ENCODE data around the gene C1orf53. TPM values are rescaled to one million over a fixed set of nuclear protein-coding genes. Genes with fewer than 3 reads are reported as not detected.

C1orf53 gene
- total RNA-seq, 1 experiment from 2014 or later, result 7.2 TPM

DNA sequence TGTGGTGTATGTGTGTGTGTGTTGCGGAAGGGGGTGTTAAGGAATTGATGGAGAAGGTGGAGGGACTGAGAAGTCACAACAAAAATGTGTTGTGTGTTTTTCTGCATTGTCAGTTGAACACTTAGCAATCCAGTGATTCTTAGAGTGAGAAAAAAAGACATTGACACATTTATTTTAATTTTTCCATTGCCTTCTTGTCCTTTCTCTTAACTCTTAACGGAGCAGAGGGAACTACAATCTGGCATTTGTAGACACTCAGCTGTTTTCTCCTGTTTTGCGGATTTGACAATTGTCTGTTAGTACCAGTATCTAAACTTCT, 725 bp downstream of the C1orf53 start:
- H3K9me3 ChIP-seq (ENCODE audit: control insufficient read depth, insufficient read depth, low read depth, low read length), result no peaks in the 10 kb centered on the region
- peaks cover 5% of the 10 kb centered on the region; the same call in 1 of the 2 replicates for H3K4me1 ChIP-seq (ENCODE audit: control insufficient read depth, insufficient read depth, low read length)
- CTCF ChIA-PET, result no interaction called here
- in situ Hi-C loops (cut with HindIII; ENCODE audit: low pct_unique_long_range_greater_than_20kb, low sequenced_read_pairs), result no loop called here
- peaks cover 6% of the 10 kb centered on the region for H3K27me3 ChIP-seq (ENCODE audit: control insufficient read depth, insufficient read depth, low read length)
- peak overlapping the region; percentile 66 to 75 for H3K4me3 ChIP-seq (ENCODE audit: low read depth in 2 of 2, low read length in 2 of 2)
- intact Hi-C loops (cut with micrococcal nuclease; ENCODE audit: unreplicated experiment), result no loop called here
- no peaks in the 10 kb centered on the region; the same call in 1 of the 2 replicates for H3K36me3 ChIP-seq (ENCODE audit: control insufficient read depth, insufficient read depth, low read length)
- BruUV-seq (replicated peaks), result no TSS peak
- TF ChIP-seq, protein P1, sequence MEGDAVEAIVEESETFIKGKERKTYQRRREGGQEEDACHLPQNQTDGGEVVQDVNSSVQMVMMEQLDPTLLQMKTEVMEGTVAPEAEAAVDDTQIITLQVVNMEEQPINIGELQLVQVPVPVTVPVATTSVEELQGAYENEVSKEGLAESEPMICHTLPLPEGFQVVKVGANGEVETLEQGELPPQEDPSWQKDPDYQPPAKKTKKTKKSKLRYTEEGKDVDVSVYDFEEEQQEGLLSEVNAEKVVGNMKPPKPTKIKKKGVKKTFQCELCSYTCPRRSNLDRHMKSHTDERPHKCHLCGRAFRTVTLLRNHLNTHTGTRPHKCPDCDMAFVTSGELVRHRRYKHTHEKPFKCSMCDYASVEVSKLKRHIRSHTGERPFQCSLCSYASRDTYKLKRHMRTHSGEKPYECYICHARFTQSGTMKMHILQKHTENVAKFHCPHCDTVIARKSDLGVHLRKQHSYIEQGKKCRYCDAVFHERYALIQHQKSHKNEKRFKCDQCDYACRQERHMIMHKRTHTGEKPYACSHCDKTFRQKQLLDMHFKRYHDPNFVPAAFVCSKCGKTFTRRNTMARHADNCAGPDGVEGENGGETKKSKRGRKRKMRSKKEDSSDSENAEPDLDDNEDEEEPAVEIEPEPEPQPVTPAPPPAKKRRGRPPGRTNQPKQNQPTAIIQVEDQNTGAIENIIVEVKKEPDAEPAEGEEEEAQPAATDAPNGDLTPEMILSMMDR (IDR thresholded peaks at IDR 0.05), result no peak
- no peak for TF ChIP-seq TCF7L2 (IDR thresholded peaks at IDR 0.05; ENCODE audit: low read depth, low read length)
- TF ChIP-seq, protein P2, sequence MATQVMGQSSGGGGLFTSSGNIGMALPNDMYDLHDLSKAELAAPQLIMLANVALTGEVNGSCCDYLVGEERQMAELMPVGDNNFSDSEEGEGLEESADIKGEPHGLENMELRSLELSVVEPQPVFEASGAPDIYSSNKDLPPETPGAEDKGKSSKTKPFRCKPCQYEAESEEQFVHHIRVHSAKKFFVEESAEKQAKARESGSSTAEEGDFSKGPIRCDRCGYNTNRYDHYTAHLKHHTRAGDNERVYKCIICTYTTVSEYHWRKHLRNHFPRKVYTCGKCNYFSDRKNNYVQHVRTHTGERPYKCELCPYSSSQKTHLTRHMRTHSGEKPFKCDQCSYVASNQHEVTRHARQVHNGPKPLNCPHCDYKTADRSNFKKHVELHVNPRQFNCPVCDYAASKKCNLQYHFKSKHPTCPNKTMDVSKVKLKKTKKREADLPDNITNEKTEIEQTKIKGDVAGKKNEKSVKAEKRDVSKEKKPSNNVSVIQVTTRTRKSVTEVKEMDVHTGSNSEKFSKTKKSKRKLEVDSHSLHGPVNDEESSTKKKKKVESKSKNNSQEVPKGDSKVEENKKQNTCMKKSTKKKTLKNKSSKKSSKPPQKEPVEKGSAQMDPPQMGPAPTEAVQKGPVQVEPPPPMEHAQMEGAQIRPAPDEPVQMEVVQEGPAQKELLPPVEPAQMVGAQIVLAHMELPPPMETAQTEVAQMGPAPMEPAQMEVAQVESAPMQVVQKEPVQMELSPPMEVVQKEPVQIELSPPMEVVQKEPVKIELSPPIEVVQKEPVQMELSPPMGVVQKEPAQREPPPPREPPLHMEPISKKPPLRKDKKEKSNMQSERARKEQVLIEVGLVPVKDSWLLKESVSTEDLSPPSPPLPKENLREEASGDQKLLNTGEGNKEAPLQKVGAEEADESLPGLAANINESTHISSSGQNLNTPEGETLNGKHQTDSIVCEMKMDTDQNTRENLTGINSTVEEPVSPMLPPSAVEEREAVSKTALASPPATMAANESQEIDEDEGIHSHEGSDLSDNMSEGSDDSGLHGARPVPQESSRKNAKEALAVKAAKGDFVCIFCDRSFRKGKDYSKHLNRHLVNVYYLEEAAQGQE (IDR thresholded peaks at IDR 0.05; ENCODE audit: insufficient read depth in 1 of 2, low read depth in 2 of 2, low read length in 1 of 2), result no peak
- no peak for TF ChIP-seq SIN3A (IDR thresholded peaks at IDR 0.05; ENCODE audit: borderline replicate concordance, insufficient read depth, low read depth, low read length)
- TF ChIP-seq POLR2AphosphoS5 (IDR thresholded peaks at IDR 0.05; ENCODE audit: low read depth, low read length), result no peak
- peak overlapping the region; percentile 86 for H3K27ac ChIP-seq (ENCODE audit: low read length)
- DNase-seq (ENCODE audit: low read depth, low spot score), result no peak
- ATAC-seq, result no peak
- POLR2A ChIA-PET, result no interaction called here

DNA sequence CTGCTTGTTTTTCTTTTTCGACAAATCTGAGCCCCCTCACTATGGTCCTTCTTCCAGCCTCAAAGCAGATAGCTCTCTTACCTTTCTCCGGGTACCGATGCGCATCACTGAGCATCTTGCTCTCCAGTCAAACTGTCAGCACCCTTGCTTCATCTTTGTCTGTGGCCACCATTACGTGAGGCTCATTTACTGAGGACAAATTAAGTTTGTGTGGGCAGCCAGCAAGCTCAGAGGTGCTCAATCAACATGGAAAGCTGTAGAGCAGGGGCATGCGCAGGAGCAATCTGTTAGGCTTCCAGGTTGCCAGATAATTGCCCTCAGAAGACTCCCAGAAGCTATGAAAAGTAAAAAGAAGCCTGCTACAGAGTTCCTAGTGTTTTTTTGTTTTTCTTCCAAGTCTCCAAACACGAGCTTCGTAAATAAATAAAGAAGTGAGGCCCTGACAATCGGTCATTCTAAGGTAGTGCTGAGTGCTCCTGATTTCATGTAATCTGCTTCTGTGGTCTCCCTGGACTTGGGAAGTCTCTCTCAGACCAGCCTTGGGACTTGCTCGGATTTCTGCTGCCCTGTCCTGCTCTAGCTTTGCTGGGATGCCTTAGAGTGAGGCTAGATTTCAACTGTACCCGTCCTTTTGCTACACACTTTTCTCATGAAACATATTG, 1.8 kb downstream of the C1orf53 start:
- no peak for DNase-seq (ENCODE audit: low read depth, low spot score)
- in situ Hi-C loops (cut with HindIII; ENCODE audit: low pct_unique_long_range_greater_than_20kb, low sequenced_read_pairs) (no loop called here), intact Hi-C loops (cut with micrococcal nuclease; ENCODE audit: unreplicated experiment) (no loop called here)
- TF ChIP-seq TCF7L2 (IDR thresholded peaks at IDR 0.05; ENCODE audit: low read depth, low read length) (no peak), POLR2AphosphoS5 (IDR thresholded peaks at IDR 0.05; ENCODE audit: low read depth, low read length) (no peak), SIN3A (IDR thresholded peaks at IDR 0.05; ENCODE audit: borderline replicate concordance, insufficient read depth, low read depth, low read length) (no peak)
- TF ChIP-seq, protein P1 (IDR thresholded peaks at IDR 0.05), result no peak
- Histone ChIP-seq H3K4me1 (ENCODE audit: control insufficient read depth, insufficient read depth, low read length) (peaks cover 5% of the 10 kb centered on the region), H3K4me3 (ENCODE audit: low read depth in 2 of 2, low read length in 2 of 2) (no peak overlapping the region), H3K27me3 (ENCODE audit: control insufficient read depth, insufficient read depth, low read length) (peaks cover 13% of the 10 kb centered on the region), H3K9me3 (ENCODE audit: control insufficient read depth, insufficient read depth, low read depth, low read length) (no peaks in the 10 kb centered on the region), H3K36me3 (ENCODE audit: control insufficient read depth, insufficient read depth, low read length) (no peaks in the 10 kb centered on the region; the same call in 1 of the 2 replicates), H3K27ac (ENCODE audit: low read length) (no peak overlapping the region; the same call in 1 of the 2 replicates)
- POLR2A ChIA-PET, result no interaction called here
- BruUV-seq (replicated peaks), result no TSS peak
- CTCF ChIA-PET, result interaction anchor here (0.6 kb wide), 1 partner anchor 289 kb away, joined by 3 read pairs; no protein-coding TSS in a partner anchor
- no peak for ATAC-seq
